Stimulated activated naive CD8-positive, alpha-beta T cell treated with anti-CD3 and anti-CD28 coated beads, Interleukin-15, amount 100 ng/mL, for 72 hours (primary cell): ENCODE results near the gene FBXO34.

Source experiments
- ATAC-seq: fragments of 150-1000 bp; cut with Tn5 transposase; 2 replicates; pipeline ENCODE4 v1.10.0; 2021; ENCODE audit warnings: mild to moderate bottlenecking, moderate library complexity
- DNase-seq, 2 donors: peaks; one replicate each; pipeline ENCODE4 v3.0.0; 2021 to 2022
- H3K27ac Mint-ChIP-seq, 2 donors: one replicate each; pipeline ENCODE4 v1.8.0; 2022; ENCODE audit warnings: mild to moderate bottlenecking in 2 of 2, mixed read lengths in 2 of 2, moderate library complexity in 2 of 2
- H3K27me3 Mint-ChIP-seq: one replicate; pipeline ENCODE4 v1.8.0; 2022; ENCODE audit warnings: mixed read lengths
- H3K4me1 Mint-ChIP-seq: one replicate; pipeline ENCODE4 v1.8.0; 2022; ENCODE audit warnings: mild to moderate bottlenecking, mixed read lengths
- H3K4me3 Mint-ChIP-seq, 2 donors: one replicate each; pipeline ENCODE4 v1.8.0; 2022; ENCODE audit warnings: mild to moderate bottlenecking in 2 of 2, mixed read lengths in 2 of 2, moderate library complexity in 1 of 2
- H3K9me3 Mint-ChIP-seq, 2 donors: one replicate each; pipeline ENCODE4 v1.8.0; 2022; ENCODE audit warnings: mixed read lengths in 2 of 2

The FBXO34 gene, protein sequence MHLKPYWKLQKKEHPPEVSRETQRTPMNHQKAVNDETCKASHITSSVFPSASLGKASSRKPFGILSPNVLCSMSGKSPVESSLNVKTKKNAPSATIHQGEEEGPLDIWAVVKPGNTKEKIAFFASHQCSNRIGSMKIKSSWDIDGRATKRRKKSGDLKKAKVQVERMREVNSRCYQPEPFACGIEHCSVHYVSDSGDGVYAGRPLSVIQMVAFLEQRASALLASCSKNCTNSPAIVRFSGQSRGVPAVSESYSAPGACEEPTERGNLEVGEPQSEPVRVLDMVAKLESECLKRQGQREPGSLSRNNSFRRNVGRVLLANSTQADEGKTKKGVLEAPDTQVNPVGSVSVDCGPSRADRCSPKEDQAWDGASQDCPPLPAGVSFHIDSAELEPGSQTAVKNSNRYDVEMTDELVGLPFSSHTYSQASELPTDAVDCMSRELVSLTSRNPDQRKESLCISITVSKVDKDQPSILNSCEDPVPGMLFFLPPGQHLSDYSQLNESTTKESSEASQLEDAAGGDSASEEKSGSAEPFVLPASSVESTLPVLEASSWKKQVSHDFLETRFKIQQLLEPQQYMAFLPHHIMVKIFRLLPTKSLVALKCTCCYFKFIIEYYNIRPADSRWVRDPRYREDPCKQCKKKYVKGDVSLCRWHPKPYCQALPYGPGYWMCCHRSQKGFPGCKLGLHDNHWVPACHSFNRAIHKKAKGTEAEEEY

DNA sequence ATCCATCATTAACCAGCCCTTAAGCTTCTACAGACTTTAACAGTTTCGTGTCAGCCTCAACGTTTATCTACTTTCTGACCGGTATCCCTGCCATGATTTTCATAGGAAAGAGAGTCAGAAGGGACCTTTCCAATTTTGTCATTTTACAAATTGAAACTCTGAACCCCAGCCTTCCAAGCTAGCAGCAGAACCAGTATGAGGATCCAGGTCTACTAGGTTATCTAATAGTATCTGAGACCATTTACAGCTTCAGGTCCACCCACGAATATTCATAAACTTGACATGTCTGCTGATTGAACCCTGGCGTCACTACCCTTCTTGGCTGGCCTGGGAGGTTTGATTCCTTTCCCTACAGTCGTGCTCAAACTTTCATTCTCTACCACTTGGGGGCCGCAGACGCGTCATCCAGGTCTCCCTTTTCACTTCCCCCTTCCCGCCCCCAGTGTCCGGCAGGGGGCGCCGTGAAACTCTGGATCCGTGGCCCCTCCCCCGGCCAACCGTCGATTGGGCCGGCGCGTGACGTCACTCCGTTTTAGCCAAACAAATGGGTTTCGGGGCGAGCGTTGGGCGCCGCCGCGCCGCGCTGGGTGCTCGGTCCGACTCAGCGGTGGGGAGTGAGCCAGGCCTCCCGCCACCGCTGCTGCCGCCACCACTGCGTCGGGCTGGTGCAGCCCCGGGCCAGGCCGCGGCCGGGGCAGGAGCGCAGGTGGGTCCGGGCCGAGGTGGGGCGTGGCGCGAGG is at the start of gene FBXO34:
Gene FBXO34, plus strand, starts transcription at position 590 of the 740 bp plus-strand sequence. CDS start 78,970 bp downstream, outside the sequence.
- Mint-ChIP-seq H3K27ac (peak within 1 kb of the TSS; percentile 94 to 95), H3K27me3 (no peaks in the 10 kb centered on the region), H3K9me3 (no peaks in the 10 kb centered on the region), H3K4me1 (peaks cover 45% of the 10 kb centered on the region), H3K4me3 (peak within 1 kb of the TSS; percentile 87 to 90)
- ATAC-seq = peak; percentile 94
- peak; percentile 99 to 100 for DNase-seq

DNA sequence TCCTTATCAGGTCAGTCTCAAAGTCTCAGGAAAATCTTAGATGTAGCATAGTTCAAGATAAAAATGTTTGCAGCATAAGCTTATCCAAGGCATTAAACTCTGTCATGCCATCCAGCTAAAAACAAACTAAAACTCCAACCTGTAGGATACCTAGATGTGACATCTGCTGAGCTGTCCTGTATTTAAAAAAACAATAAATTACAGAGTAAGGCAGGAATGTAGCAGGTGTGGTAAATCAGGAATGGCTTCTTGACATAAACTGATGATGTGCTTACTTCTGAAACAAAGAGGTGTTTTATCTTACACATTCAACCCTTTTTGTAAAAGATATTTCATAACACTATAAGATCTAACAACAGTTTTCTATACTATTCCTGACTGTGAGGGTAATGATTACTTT is 49.3 kb upstream of the FBXO34 start:
- H3K4me3 Mint-ChIP-seq = no peak overlapping the region
- ATAC-seq (no peak), DNase-seq (no peak)
- no peaks in the 10 kb centered on the region for H3K27me3 Mint-ChIP-seq
- H3K27ac Mint-ChIP-seq = no peak overlapping the region
- no peaks in the 10 kb centered on the region for H3K4me1 Mint-ChIP-seq
- peaks cover 9 to 15% of the 10 kb centered on the region in 2 donors for H3K9me3 Mint-ChIP-seq

DNA sequence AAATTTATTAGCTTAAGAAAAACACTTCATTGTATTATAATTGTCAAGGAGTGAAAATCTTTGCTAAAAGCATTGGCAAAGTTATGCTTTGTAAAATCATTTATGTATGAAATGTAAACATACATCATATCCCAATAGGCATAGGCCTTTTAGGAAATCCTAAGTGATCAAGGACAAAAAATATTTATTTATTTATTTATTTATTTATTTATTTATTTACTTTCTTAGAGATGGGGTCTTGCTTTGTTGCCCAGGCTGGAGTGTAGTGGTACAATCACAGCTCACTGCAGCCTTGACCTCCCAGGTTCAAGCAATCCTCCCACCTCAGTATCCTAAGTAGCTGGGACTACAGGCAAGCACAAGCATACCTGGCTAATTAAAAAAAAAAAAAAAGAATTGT is 47.9 kb upstream of the FBXO34 start:
- Mint-ChIP-seq H3K4me3 (no peak overlapping the region), H3K27ac (no peak overlapping the region), H3K9me3 (peaks cover 9 to 18% of the 10 kb centered on the region in 2 donors), H3K4me1 (no peaks in the 10 kb centered on the region), H3K27me3 (no peaks in the 10 kb centered on the region)
- no peak for ATAC-seq
- no peak for DNase-seq

DNA sequence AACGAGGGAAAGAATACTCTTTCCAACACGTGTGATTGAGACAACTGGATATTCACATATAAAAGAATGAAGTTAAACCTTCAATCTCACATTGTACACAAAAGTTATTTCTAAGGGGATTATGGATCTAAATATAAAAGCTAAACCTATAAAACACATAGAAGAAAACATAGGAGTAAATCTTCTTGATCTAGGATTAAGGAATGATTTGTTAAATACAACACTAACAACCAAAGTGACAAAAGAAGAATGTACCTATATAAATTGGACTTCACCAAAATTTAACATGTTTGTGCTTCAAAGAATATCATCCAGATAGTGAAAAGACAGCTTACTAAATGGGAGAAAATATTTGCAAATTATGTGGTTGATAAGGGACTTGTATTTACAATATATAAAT is 43.0 kb upstream of the FBXO34 start:
- no peaks in the 10 kb centered on the region for H3K4me1 Mint-ChIP-seq

DNA sequence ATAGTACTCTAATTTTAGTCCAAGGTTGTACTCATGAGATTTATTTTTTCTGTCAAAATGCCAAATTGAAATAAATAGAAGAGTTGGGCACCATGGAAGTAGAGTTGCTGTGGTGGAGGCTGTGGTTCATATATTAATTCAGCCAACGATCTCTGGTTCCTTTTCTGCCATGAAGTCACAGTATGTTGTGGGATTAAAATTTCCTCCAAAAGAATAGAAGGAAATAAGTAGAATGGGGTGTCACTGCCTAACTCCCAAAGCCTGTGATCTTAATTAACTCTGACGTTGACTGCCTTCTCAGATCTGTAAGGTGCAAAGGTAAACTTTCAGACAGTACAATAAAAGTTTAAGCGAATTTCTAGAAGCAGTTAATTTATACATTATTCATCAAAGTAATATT is 37.6 kb upstream of the FBXO34 start:
- H3K9me3 Mint-ChIP-seq = no peaks in the 10 kb centered on the region
- no peaks in the 10 kb centered on the region for H3K4me1 Mint-ChIP-seq
- no peak overlapping the region for H3K4me3 Mint-ChIP-seq
- DNase-seq (no peak), ATAC-seq (no peak)
- H3K27ac Mint-ChIP-seq = no peak overlapping the region
- H3K27me3 Mint-ChIP-seq = peaks cover 18% of the 10 kb centered on the region

More for the DNA sequence above, 43.0 kb upstream of the FBXO34 start:
- DNase-seq (no peak), ATAC-seq (no peak)
- H3K4me3 Mint-ChIP-seq = no peak overlapping the region
- H3K27me3 Mint-ChIP-seq = peaks cover 9% of the 10 kb centered on the region
- H3K27ac Mint-ChIP-seq = no peak overlapping the region
- peaks cover 9 to 18% of the 10 kb centered on the region in 2 donors for H3K9me3 Mint-ChIP-seq

DNA sequence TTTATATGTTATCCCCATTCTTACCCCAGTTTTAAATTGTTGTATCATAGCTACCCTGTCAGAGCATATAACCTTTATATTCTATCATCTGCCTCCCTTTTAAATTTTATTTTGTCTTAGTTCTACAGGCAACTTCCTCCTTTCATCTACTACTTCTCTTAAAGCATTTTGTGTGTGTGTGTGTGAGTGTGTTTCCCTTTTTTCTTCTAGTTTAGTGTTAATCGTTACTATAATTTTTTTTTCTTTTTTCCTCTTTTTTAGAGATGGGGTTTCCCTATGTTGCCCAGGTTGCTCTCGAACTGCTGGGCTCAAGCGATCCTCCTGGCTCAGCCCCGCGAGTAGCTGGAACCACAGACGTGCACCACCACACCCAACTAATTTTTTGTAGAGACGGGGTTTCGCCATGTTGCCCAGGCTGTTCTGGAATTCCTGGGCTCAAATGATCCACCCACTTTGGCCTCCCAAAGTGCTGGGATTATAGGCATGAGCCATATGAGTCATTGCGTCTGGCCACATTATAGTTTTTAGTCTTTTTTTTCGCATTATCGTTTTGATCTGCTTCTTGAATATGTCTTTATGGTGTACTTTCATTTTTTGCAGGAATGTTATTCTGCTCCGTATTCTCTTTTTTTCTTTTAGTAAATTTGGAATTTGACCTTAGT is 33.1 kb upstream of the FBXO34 start:
- no peak for DNase-seq
- peaks cover 20% of the 10 kb centered on the region for H3K27me3 Mint-ChIP-seq
- no peak for ATAC-seq
- no peaks in the 10 kb centered on the region for H3K4me1 Mint-ChIP-seq
- H3K4me3 Mint-ChIP-seq = no peak overlapping the region
- no peak overlapping the region for H3K27ac Mint-ChIP-seq
- no peaks in the 10 kb centered on the region for H3K9me3 Mint-ChIP-seq

DNA sequence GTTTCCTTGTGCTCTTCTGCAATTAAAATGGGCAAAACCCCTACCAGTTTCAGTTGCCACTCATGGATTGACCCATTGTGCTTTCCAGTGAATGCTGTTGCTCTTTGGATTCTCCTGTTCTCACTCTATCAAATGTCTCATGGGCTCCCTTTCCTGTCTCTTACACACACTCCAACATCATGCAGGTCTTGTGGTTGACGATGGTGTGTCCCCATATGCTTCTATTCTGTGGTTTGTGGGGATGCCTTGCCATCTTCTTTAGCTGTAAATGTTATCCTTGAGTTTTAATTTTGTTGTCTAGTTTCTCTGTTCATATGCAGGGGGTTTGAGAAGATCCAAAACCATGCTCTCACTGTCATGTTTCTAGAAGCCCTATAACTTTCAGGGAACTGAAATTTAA is 31.9 kb upstream of the FBXO34 start:
- DNase-seq (no peak), ATAC-seq (no peak)
- H3K9me3 Mint-ChIP-seq = no peaks in the 10 kb centered on the region
- no peak overlapping the region for H3K27ac Mint-ChIP-seq
- peaks cover 20% of the 10 kb centered on the region for H3K27me3 Mint-ChIP-seq
- no peaks in the 10 kb centered on the region for H3K4me1 Mint-ChIP-seq
- H3K4me3 Mint-ChIP-seq = no peak overlapping the region

DNA sequence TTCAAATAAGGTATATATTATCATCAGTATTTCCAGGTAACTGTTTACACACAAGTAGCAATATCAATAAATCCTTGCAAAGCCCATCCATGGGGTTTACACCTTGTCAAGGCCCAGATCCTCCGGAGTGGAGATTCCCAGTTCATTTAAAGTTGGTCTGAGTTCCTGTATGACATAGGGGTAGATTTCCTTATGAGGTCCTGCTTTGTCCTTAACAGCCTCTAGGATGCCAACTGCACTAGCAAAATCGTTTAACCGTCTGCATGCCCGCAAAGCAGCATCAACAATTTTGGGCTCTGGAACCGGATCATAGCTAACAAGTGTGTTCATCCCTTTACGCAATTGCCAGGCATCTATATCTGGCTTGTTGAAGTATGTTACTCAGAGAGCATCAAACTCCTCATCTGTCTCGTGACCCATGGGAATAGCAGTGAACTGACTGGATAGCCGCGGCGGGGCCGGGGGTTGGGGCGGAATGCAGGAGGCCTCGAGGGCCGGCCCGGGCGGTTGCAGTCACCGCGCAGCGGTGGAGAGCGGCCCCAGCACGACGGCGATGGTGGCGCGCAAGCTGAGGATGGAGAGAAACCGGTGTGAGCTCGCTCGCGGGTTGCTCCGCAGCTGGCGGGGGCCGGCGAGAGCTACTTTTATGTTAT is 30.6 kb upstream of the FBXO34 start:
- Mint-ChIP-seq H3K4me1 (no peaks in the 10 kb centered on the region), H3K4me3 (no peak overlapping the region), H3K27me3 (peaks cover 11% of the 10 kb centered on the region), H3K9me3 (no peaks in the 10 kb centered on the region), H3K27ac (no peak overlapping the region)
- DNase-seq (no peak), ATAC-seq (no peak)

DNA sequence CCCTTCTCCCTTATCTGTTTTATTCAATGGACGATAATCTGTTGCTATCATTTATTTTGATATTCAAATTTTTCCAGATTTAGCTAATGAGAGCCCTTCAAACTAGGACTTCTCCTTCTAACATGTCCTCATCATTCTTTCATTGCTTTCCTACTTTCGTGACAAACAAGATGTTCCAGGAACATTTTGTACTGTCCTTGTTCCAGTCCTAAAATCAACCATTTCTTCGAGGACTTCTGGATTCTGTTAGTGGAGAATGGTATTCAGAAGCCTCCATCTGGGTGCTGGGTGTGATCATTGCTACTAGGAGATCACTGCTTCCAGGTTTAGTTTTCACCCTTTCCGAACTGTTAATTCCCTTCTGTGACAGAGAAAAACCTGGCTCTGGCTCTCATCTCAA is 29.5 kb upstream of the FBXO34 start:
- H3K9me3 Mint-ChIP-seq = no peaks in the 10 kb centered on the region
- H3K27ac Mint-ChIP-seq = peak overlapping the region in 1 of 2 donors; percentile 84
- ATAC-seq = no peak
- no peak for DNase-seq
- H3K4me3 Mint-ChIP-seq = no peak overlapping the region
- H3K4me1 Mint-ChIP-seq = no peaks in the 10 kb centered on the region
- peaks cover 12% of the 10 kb centered on the region for H3K27me3 Mint-ChIP-seq

DNA sequence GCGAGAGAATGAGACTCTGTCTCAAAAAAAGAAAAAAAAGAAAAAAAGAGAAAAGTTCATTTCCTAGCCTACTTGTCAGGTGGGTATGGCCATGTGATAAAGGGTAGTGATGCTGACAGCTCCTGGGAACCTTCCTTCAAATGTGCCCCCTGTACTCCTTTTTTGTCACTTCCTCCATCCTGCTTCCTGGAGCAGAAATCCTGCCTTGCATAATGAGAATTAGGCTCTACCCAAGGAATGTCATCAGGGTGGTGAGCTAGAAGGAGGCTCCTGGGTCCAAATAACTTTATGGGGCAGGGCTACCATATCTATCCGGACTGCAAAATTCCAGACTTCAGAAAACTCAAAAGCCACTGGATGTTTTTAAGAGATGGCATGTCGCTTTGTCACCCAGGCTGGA is 27.8 kb upstream of the FBXO34 start:
- DNase-seq = no peak
- Mint-ChIP-seq H3K4me3 (no peak overlapping the region), H3K9me3 (no peaks in the 10 kb centered on the region), H3K27me3 (peaks cover 25% of the 10 kb centered on the region), H3K4me1 (no peaks in the 10 kb centered on the region), H3K27ac (no peak overlapping the region)
- no peak for ATAC-seq

DNA sequence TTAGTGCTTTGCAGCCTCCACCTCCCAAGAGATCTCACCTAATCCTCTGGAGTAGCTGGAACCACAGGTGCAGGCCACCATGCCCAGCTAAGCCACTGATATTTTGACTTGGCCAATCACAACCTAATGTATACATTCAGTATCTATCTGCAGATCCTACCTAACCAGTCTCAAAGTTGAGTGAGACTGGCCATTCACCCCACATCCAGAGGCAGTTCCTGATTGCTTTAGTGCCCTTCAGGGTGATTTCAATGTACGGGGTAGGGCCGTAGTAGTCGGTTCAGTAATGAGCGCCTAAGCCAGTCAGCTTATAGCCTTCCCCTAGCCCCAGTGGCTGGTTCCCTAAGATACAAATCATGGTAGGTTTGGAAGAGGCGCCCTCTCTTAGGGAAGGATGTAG is 27.4 kb upstream of the FBXO34 start:
- peaks cover 29% of the 10 kb centered on the region for H3K27me3 Mint-ChIP-seq
- no peak overlapping the region for H3K4me3 Mint-ChIP-seq
- DNase-seq (no peak), ATAC-seq (no peak)
- H3K27ac Mint-ChIP-seq = peak overlapping the region in 1 of 2 donors; percentile 23
- no peaks in the 10 kb centered on the region for H3K9me3 Mint-ChIP-seq
- no peaks in the 10 kb centered on the region for H3K4me1 Mint-ChIP-seq

DNA sequence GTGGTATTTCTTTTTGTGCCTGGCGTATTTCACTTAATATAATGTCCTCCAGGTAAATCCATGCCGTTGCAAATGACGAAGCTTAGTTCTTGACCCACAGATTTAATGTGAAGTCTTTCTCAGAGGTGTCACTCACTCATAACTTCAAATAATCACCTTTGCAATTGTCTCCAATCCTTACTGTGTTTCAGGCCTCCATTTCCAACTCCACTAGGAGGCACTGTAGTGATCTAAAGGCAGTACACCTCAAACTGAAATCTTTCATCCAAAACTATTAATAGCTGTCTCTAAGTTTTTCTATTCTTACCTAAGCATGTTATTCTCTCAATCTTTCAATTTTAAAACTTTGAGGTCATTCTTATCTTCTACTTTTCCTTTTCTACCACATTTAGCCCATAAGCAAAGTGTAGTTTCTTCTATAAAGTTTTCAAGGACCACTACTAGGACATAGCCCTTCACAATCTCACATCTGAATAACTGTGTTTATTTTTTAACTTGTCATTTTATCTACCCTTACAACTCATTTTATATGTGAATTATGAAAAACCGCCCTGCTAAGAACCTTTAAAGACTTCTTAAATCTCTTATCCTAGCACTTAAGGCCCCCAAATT is 25.5 kb upstream of the FBXO34 start:
- Mint-ChIP-seq H3K4me3 (no peak overlapping the region), H3K9me3 (no peaks in the 10 kb centered on the region), H3K4me1 (peaks cover 5% of the 10 kb centered on the region), H3K27ac (no peak overlapping the region), H3K27me3 (peaks cover 48% of the 10 kb centered on the region)
- no peak for DNase-seq
- ATAC-seq = no peak

DNA sequence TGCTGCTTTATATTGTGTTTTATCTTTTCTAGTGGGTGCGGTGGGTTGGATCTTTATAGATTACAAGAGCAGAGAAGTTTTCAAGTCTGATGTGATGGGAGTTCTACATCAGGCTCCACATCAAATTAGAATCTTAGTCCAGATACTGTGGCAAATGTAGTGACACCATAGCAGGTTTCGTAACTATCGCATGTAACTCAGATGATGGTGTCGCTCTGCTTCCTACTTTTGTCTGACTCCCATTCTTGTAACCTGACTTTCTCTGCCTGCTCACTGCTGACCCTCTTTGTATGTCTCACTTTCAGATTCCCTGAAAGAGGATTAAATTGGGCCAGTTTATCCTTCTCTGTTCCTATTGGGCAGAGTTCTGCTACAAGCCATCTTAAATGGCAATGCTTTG is 22.8 kb upstream of the FBXO34 start:
- Mint-ChIP-seq H3K9me3 (no peaks in the 10 kb centered on the region), H3K27me3 (peaks cover 44% of the 10 kb centered on the region), H3K4me3 (no peak overlapping the region), H3K27ac (no peak overlapping the region), H3K4me1 (peaks cover 5% of the 10 kb centered on the region)
- no peak for ATAC-seq
- no peak for DNase-seq

DNA sequence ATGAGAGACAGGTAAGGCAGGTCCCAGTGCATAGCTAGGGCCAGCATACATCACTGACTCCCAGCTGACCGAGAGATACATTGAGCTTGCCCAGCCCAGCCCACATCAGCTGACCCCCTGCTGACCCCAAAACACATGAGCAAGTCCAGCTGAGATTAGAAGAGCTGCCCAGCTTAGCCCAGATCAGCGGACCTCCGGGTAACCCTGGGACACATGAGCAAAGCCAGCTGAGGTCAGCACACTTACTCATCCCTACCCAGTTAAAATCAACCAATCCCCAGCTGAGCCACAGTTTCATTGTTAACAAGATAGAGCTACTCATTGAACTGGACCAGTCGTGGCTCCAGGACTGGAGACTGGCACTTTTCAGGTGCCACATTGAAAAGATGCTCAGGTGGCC is 21.8 kb upstream of the FBXO34 start:
- no peaks in the 10 kb centered on the region for H3K9me3 Mint-ChIP-seq
- no peak overlapping the region for H3K27ac Mint-ChIP-seq
- peaks cover 5% of the 10 kb centered on the region for H3K4me1 Mint-ChIP-seq
- no peak overlapping the region for H3K4me3 Mint-ChIP-seq
- peaks cover 44% of the 10 kb centered on the region for H3K27me3 Mint-ChIP-seq
- ATAC-seq (no peak), DNase-seq (no peak)

DNA sequence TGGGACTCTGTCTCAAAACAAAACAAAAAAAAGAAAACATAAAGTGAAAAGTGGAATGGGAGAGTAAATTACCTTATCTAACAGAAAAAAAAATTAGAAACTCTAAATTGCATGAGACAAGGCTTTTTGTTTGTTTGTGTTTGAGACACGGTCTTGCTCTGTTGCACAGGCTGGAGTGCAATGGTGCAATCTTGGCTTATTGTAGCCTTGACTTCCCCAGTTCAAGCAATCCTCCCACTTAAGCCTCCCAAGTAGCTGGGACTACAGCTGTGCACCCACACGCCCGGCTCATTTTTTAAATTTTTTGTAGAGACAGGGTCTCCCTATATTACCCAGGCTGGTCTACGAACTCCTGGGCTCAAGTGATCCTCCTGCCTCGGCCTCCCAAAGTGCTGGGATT is 17.9 kb upstream of the FBXO34 start:
- no peak overlapping the region for H3K27ac Mint-ChIP-seq
- no peak for ATAC-seq
- DNase-seq = no peak
- H3K4me3 Mint-ChIP-seq = no peak overlapping the region
- peaks cover 5% of the 10 kb centered on the region for H3K4me1 Mint-ChIP-seq
- peaks cover 31% of the 10 kb centered on the region for H3K27me3 Mint-ChIP-seq
- H3K9me3 Mint-ChIP-seq = no peaks in the 10 kb centered on the region
